ENCODE data around the gene MAP3K1. TPM values are rescaled to one million over a fixed set of nuclear protein-coding genes. Genes with fewer than 3 reads are reported as not detected.

Gene MAP3K1
- total RNA-seq, 4 donors from 2014 or later = 22.8 to 35.9 (median 29.9) TPM

DNA sequence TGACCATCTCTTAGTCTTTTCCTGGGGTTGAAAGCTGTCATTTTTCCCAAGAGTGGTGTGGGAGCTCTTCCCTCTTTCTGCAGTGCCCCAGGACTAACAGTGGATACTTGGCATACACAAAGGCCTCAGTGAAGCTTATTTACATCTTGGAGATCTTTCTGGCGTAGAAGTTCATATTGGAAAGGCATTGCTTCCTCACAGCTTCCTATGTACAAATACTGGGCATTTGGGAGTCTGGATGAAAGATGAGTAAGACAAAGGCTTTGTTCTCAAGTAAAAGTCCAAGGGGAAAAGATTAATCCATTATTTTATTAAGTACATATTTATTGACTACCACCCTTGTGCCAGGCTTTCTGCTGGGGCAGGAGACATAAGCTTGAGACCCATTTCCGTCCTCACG is 22.0 kb downstream of the MAP3K1 start:
- intact Hi-C loops (cut with DNase I) = loop anchor here (5.0 kb wide), 1 partner anchor 565 kb away; no protein-coding TSS in a partner anchor
- Histone ChIP-seq H3K27ac (peak overlapping the region in 3 of 4 donors; percentile 33 to 77 (median 71)), H3K4me1 (peaks cover 18 to 97% (median 27%) of the 10 kb centered on the region in 3 donors), H3K27me3 (no peaks in the 10 kb centered on the region), H3K36me3 (no peaks in the 10 kb centered on the region), H3K9me3 (no peaks in the 10 kb centered on the region), H3K4me3 (no peak overlapping the region)
- no peak for DNase-seq
- WGBS, 2 donors = 78 to 86% methylated on average over 3 of the region's 3 CpGs
- TF ChIP-seq CTCF (IDR thresholded peaks at IDR 0.05) = no peak
- TF ChIP-seq POLR2A (IDR thresholded peaks at IDR 0.05) = no peak

DNA sequence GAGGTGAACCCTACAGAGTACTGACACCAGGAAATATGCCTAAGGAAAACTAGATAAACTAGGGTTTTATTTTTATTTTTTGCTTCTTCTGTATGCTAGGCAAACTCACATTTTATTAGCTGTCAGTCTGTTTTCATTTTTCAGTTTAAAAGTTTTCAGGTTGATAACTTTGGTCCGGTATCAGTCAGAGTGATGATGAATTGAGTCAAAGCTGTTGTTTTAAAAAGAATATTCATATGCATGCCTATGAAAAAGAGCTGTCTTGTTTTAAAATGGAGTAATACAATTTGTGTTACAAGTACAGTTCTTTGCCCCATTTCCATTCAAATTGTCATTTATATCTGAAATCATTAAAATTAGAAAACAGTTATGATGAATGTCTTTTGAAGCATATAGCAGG is 22.6 kb downstream of the MAP3K1 start:
- H3K4me1 ChIP-seq = peaks cover 18 to 97% (median 27%) of the 10 kb centered on the region in 3 donors
- WGBS, 2 donors = 36 to 54% methylated on average over 1 of the region's 1 CpG

DNA sequence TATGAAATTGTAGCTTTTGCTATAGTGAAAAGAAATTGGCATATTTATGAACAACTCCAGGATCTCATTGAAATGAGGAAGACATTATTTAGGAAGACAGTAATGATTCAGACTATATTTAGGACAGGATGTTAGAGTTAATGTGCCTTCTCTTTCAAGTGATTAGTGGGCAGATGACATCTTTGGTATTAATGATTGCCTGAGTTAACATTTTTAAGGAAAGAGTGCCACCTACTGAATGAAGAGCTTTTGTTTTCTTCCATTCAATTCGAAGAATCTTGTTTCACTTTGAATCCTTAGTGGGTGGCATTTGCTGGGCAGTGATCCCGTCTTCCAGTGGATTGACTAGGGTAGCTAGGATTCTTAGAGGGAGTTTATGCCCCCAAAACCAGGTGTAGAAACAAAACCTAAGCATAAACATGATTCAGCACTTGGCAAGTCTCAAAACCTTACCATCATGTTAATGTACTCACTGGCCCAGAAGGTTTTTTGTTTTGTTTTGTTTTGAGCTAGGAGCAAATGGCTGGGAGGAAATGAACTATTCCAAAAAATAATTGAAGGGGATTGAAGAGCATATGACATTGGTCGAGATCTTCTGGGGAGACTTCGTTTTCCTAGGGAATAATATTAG is 23.2 kb downstream of the MAP3K1 start:
- TF ChIP-seq CTCF (IDR thresholded peaks at IDR 0.05) (peak; percentile 29 to 70 (median 53)), POLR2A (IDR thresholded peaks at IDR 0.05) (no peak)
- Histone ChIP-seq H3K4me1 (peaks cover 18 to 95% (median 27%) of the 10 kb centered on the region in 3 donors), H3K4me3 (peak overlapping the region in 1 of 4 donors; percentile 41), H3K9me3 (no peaks in the 10 kb centered on the region), H3K27ac (peak overlapping the region; percentile 33 to 77 (median 50)), H3K36me3 (peaks cover 0 to 3% (median 0%) of the 10 kb centered on the region in 3 donors), H3K27me3 (no peaks in the 10 kb centered on the region)
- intact Hi-C loops (cut with DNase I) = loop anchor here (5.0 kb wide), 1 partner anchor 566 kb away; no protein-coding TSS in a partner anchor
- no peak for DNase-seq
- WGBS, 2 donors = 13 to 18% methylated on average over 4 of the region's 4 CpGs

More for the DNA sequence above, 22.6 kb downstream of the MAP3K1 start:
- Histone ChIP-seq H3K9me3 (no peaks in the 10 kb centered on the region), H3K36me3 (peaks cover 0 to under 1% (median 0%) of the 10 kb centered on the region in 3 donors), H3K27me3 (no peaks in the 10 kb centered on the region), H3K4me3 (no peak overlapping the region), H3K27ac (peak overlapping the region in 3 of 4 donors; percentile 33 to 77 (median 71))
- no peak for DNase-seq
- intact Hi-C loops (cut with DNase I) = loop anchor here (5.0 kb wide), 1 partner anchor 566 kb away; no protein-coding TSS in a partner anchor
- TF ChIP-seq CTCF (IDR thresholded peaks at IDR 0.05) (no peak), POLR2A (IDR thresholded peaks at IDR 0.05) (no peak)

DNA sequence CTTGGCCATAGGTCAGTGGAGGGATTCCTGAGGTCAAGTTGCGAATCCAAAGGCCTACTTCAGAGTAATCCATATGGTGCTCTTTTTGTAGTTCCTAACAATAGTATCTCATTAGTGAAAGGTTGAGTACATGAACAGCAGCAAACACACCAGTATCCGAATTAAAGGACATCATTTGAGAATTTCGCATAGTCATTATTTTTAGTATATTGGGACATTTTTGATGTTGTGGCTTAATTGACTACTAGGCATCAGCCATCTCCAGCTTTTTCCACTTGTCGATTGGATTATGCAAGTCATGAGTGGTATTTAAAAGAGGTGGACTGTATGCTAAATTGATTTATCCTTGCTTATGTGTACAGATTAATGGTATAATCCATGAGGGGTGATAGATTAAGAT is 23.7 kb downstream of the MAP3K1 start:
- Histone ChIP-seq H3K9me3 (no peaks in the 10 kb centered on the region), H3K4me1 (peaks cover 18 to 93% (median 24%) of the 10 kb centered on the region in 3 donors), H3K36me3 (peaks cover 0 to 3% (median 0%) of the 10 kb centered on the region in 3 donors), H3K27ac (peak overlapping the region; percentile 33 to 77 (median 50)), H3K4me3 (no peak overlapping the region), H3K27me3 (no peaks in the 10 kb centered on the region)
- TF ChIP-seq CTCF (IDR thresholded peaks at IDR 0.05) (no peak), POLR2A (IDR thresholded peaks at IDR 0.05) (no peak)
- WGBS, 2 donors = 70 to 78% methylated on average over 4 of the region's 4 CpGs
- no peak for DNase-seq
- intact Hi-C loops (cut with DNase I) = loop anchor here (5.0 kb wide), 1 partner anchor 567 kb away; no protein-coding TSS in a partner anchor

DNA sequence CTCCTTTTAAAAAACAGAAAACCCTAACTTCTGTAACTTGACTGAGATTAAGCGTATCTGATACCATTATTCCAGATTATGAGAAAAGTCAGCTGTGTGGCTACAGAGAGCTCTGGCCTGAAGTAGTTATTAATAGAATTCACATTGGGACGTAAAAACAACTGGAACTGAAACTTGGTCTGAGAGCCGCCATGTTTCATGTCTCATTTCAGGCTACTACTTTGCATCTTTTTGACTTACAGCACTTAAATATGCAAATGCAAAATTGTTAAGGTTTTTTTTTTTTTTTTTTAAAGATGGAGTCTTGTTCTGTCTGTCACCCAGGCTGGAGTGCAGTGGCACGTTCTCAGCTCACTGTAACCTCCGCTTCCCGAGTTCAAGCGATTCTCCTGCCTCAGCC is 25.2 kb downstream of the MAP3K1 start:
- Histone ChIP-seq H3K4me1 (peaks cover 18 to 95% (median 33%) of the 10 kb centered on the region in 3 donors), H3K4me3 (no peak overlapping the region), H3K27me3 (no peaks in the 10 kb centered on the region), H3K27ac (no peak overlapping the region), H3K9me3 (no peaks in the 10 kb centered on the region), H3K36me3 (peaks cover 0 to 3% (median 0%) of the 10 kb centered on the region in 3 donors)
- intact Hi-C loops (cut with DNase I) = no loop called here
- TF ChIP-seq POLR2A (IDR thresholded peaks at IDR 0.05) (no peak), CTCF (IDR thresholded peaks at IDR 0.05) (no peak)
- WGBS, 2 donors = 79 to 88% methylated on average over 7 of the region's 7 CpGs
- no peak for DNase-seq

Data from esophagus squamous epithelium (tissue), 5 donors.